WTC11 (cell line): ENCODE measurements around the gene HMGXB3. TPM values are rescaled to one million over a fixed set of nuclear protein-coding genes. Genes with fewer than 3 reads are reported as not detected.

Experiments used
- ATAC-seq: fragments of 200-7000 bp; cut with Tn5 transposase; 2 replicates; pipeline ENCODE4 v1.10.0; 2021; ENCODE audit warnings: mild to moderate bottlenecking, moderate library complexity
- CTCF ChIA-PET: fragments of 300-600 bp; sonication (Branson Sonifier 250); formaldehyde crosslinking; loops from one replicate; lab custom pipeline; 2021; ENCODE audit warnings: antibody characterized with exemption; lab: Charles Lee
- POLR2A ChIA-PET: fragments of 350-600 bp; sonication (Branson Sonifier 250); formaldehyde crosslinking; loops from one replicate; lab custom pipeline; 2021; ENCODE audit warnings: antibody characterized with exemption; lab: Charles Lee
- DNase-seq: peaks from one replicate; pipeline ENCODE4 v3.0.0; 2021; ENCODE audit warnings: low spot score
- H3K27ac Mint-ChIP-seq: 2 replicates; pipeline ENCODE4 v1.8.0; 2021; ENCODE audit warnings: mixed read lengths
- H3K27me3 Mint-ChIP-seq: 2 replicates; pipeline ENCODE4 v1.8.0; 2021; ENCODE audit warnings: low read depth, mild to moderate bottlenecking, moderate library complexity, mixed read lengths
- H3K36me3 Mint-ChIP-seq: 2 replicates; pipeline ENCODE4 v1.8.0; 2021; ENCODE audit warnings: mixed read lengths
- H3K4me1 Mint-ChIP-seq: 2 replicates; pipeline ENCODE4 v1.8.0; 2022; ENCODE audit warnings: mixed read lengths
- H3K4me3 Mint-ChIP-seq: 2 replicates; pipeline ENCODE4 v1.8.0; 2021; ENCODE audit warnings: mild to moderate bottlenecking, moderate library complexity, mixed read lengths
- H3K9me3 Mint-ChIP-seq: 2 replicates; pipeline ENCODE4 v1.8.0; 2021; ENCODE audit warnings: mixed read lengths
- AR ChIP-seq: fragments of 250-450 bp; sonication (Bioruptor Pico); IDR thresholded peaks from 2 replicates; pipeline ENCODE4 v1.9.0; 2021; ENCODE audit warnings: mild to moderate bottlenecking
- CREB1 ChIP-seq: sonication (generic); formaldehyde crosslinking; IDR thresholded peaks from 2 replicates; pipeline ENCODE4 v1.8.0; 2023; ENCODE audit warnings: mild to moderate bottlenecking, missing genetic modification reagents
- CREM ChIP-seq: sonication (generic); formaldehyde crosslinking; IDR thresholded peaks from 2 replicates; pipeline ENCODE4 v1.8.1; 2022; ENCODE audit warnings: mild to moderate bottlenecking, missing genetic modification reagents, moderate library complexity
- GRHL2 ChIP-seq: fragments of 250-450 bp; sonication (Bioruptor Pico); IDR thresholded peaks from 2 replicates; pipeline ENCODE4 v1.8.0; 2022; ENCODE audit warnings: mild to moderate bottlenecking, moderate library complexity; ENCODE audit not compliant: insufficient replicate concordance, severe bottlenecking
- MYBL2 ChIP-seq: sonication (generic); formaldehyde crosslinking; IDR thresholded peaks from 2 replicates; pipeline ENCODE4 v1.8.1; 2023; ENCODE audit warnings: mild to moderate bottlenecking, moderate library complexity, missing genetic modification reagents
- NFE2L1 ChIP-seq: sonication (generic); formaldehyde crosslinking; IDR thresholded peaks from 2 replicates; pipeline ENCODE4 v1.8.1; 2023; ENCODE audit warnings: missing genetic modification reagents
- OVOL2 ChIP-seq: fragments of 250-450 bp; sonication (Bioruptor Pico); IDR thresholded peaks from 2 replicates; pipeline ENCODE4 v1.9.0; 2021; ENCODE audit warnings: mild to moderate bottlenecking, borderline replicate concordance
- PRDM15 ChIP-seq: sonication (generic); formaldehyde crosslinking; IDR thresholded peaks from 2 replicates; pipeline ENCODE4 v1.8.0; 2022; ENCODE audit warnings: missing genetic modification reagents
- ZBTB21 ChIP-seq: sonication (generic); formaldehyde crosslinking; IDR thresholded peaks from 2 replicates; pipeline ENCODE4 v1.8.1; 2023; ENCODE audit warnings: mild to moderate bottlenecking, missing genetic modification reagents, borderline replicate concordance
- ZNF121 ChIP-seq: sonication (generic); formaldehyde crosslinking; IDR thresholded peaks from 2 replicates; pipeline ENCODE4 v1.8.0; 2023; ENCODE audit warnings: missing genetic modification reagents
- ZNF281 ChIP-seq: sonication (generic); formaldehyde crosslinking; IDR thresholded peaks from 2 replicates; pipeline ENCODE4 v1.8.0; 2023; ENCODE audit warnings: mild to moderate bottlenecking, missing genetic modification reagents
- ZNF396 ChIP-seq: fragments of 250-450 bp; sonication (Bioruptor Pico); IDR thresholded peaks from 2 replicates; pipeline ENCODE4 v1.8.0; 2021; ENCODE audit warnings: mild to moderate bottlenecking, moderate library complexity, borderline replicate concordance
- ZNF512 ChIP-seq: sonication (generic); formaldehyde crosslinking; IDR thresholded peaks from 2 replicates; pipeline ENCODE4 v1.8.1; 2022; ENCODE audit warnings: missing genetic modification reagents, borderline replicate concordance
- total RNA-seq: library from RNA; stranded (reverse); gene quantifications from 3 replicates; pipeline ENCODE4 v1.2.3, GENCODE V29; 2021
- TF ChIP-seq, protein P1 (sequence below): fragments of 250-450 bp; sonication (Bioruptor Pico); conservative IDR thresholded peaks from 2 replicates; pipeline ENCODE4 v1.9.0; 2021; ENCODE audit warnings: mild to moderate bottlenecking
- TF ChIP-seq, protein P2 (sequence below): sonication (generic); formaldehyde crosslinking; IDR thresholded peaks from 2 replicates; pipeline ENCODE4 v1.8.0; 2022; ENCODE audit warnings: mild to moderate bottlenecking, missing genetic modification reagents
- TF ChIP-seq, protein P3 (sequence below): sonication (generic); formaldehyde crosslinking; IDR thresholded peaks from 2 replicates; pipeline ENCODE4 v1.8.0; 2022; ENCODE audit warnings: mild to moderate bottlenecking, missing genetic modification reagents
- TF ChIP-seq, protein P4 (sequence below): sonication (generic); formaldehyde crosslinking; IDR thresholded peaks from 2 replicates; pipeline ENCODE4 v1.8.1; 2023; ENCODE audit warnings: mild to moderate bottlenecking, missing genetic modification reagents, moderate library complexity
- TF ChIP-seq, protein P5 (sequence below): fragments of 200-600 bp; IDR thresholded peaks from 2 replicates; pipeline ENCODE4 v1.8.0; 2022; ENCODE audit warnings: antibody characterized with exemption

Gene HMGXB3
- total RNA-seq, 1 experiment from 2014 or later: 31.6 TPM

DNA sequence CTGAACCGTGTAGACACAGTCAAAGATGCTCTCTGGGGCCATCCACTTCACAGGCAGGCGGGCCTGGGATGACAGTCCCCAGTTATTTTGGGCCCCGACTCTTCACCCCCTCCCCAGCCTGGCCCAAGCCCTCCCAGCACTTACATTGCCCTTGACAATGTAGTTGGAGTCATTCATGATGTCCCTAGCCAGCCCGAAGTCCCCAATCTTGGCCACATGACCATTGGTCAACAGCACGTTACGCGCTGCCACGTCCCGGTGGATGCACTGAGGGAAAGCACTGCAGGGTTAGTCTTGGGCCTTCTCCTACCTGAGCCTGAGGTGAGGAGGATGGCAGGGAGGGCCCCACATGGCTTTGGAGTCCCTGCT lies 55.5 kb downstream of the HMGXB3 start:
- no peaks in the 10 kb centered on the region for H3K9me3 Mint-ChIP-seq
- no peak for TF ChIP-seq AR (CRISPR knock-in tag)
- TF ChIP-seq NFE2L1 (CRISPR knock-in tag): no peak
- TF ChIP-seq CREB1 (CRISPR knock-in tag): no peak
- TF ChIP-seq, protein P1, sequence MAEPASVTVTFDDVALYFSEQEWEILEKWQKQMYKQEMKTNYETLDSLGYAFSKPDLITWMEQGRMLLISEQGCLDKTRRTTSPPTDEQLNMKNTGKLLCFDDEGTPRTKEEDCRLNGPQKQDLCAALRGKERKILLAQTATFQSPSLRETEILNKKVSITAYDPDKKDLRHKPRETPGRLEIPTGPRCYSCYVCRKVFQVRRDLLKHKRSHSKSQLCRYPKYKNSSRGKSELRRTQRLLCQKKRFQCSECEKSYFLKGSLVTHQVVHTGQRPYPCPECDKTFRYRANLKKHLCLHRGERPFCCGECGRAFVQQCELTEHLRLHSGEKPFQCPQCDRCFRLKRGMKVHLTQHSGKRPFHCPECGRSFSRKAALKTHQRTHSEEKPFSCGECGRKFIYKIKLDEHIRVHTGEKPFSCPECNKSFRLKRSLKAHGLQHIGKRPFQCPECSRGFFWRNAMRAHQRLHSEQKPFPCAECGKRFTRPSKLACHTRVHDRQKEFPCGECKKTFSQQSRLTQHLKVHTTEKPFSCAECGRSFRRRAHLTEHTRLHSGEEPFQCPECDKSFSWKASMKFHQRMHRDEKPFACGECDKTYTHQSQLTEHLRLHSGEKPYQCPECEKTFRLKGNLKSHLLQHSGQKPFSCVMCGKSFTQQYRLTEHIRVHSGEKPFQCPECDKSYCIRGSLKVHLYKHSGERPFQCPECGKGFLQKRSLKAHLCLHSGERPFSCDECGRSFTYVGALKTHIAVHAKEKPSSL (CRISPR knock-in tag): no peak
- no peak for TF ChIP-seq OVOL2 (CRISPR knock-in tag)
- TF ChIP-seq, protein P2, sequence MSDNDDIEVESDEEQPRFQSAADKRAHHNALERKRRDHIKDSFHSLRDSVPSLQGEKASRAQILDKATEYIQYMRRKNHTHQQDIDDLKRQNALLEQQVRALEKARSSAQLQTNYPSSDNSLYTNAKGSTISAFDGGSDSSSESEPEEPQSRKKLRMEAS (CRISPR knock-in tag): no peak
- no peak for TF ChIP-seq ZNF396 (CRISPR knock-in tag)
- no peak for TF ChIP-seq GRHL2 (CRISPR knock-in tag)
- TF ChIP-seq, protein P3, sequence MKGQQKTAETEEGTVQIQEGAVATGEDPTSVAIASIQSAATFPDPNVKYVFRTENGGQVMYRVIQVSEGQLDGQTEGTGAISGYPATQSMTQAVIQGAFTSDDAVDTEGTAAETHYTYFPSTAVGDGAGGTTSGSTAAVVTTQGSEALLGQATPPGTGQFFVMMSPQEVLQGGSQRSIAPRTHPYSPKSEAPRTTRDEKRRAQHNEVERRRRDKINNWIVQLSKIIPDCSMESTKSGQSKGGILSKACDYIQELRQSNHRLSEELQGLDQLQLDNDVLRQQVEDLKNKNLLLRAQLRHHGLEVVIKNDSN: no peak
- TF ChIP-seq, protein P4, sequence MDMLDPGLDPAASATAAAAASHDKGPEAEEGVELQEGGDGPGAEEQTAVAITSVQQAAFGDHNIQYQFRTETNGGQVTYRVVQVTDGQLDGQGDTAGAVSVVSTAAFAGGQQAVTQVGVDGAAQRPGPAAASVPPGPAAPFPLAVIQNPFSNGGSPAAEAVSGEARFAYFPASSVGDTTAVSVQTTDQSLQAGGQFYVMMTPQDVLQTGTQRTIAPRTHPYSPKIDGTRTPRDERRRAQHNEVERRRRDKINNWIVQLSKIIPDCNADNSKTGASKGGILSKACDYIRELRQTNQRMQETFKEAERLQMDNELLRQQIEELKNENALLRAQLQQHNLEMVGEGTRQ (CRISPR knock-in tag): no peak
- TF ChIP-seq ZNF121 (CRISPR knock-in tag): no peak
- TF ChIP-seq ZBTB21 (CRISPR knock-in tag): no peak
- TF ChIP-seq CREM (CRISPR knock-in tag): no peak

GRCh38 chr5:150057052-150057451 lies 56.5 kb downstream of the HMGXB3 start:
- Mint-ChIP-seq H3K27ac (no peak overlapping the region), H3K4me1 (peaks cover 17% of the 10 kb centered on the region), H3K4me3 (no peak overlapping the region), H3K27me3 (peaks cover 4% of the 10 kb centered on the region; the same call in 1 of the 2 replicates), H3K9me3 (no peaks in the 10 kb centered on the region), H3K36me3 (peaks cover 8% of the 10 kb centered on the region)
- no peak for DNase-seq
- ChIA-PET POLR2A (no interaction called here), CTCF (interaction anchor here (1.0 to 1.3 kb wide), 2 partner anchors 69 to 204 kb away, joined by 3 to 4 read pairs; no protein-coding TSS in a partner anchor)
- no peak for ATAC-seq
- TF ChIP-seq, protein P5, sequence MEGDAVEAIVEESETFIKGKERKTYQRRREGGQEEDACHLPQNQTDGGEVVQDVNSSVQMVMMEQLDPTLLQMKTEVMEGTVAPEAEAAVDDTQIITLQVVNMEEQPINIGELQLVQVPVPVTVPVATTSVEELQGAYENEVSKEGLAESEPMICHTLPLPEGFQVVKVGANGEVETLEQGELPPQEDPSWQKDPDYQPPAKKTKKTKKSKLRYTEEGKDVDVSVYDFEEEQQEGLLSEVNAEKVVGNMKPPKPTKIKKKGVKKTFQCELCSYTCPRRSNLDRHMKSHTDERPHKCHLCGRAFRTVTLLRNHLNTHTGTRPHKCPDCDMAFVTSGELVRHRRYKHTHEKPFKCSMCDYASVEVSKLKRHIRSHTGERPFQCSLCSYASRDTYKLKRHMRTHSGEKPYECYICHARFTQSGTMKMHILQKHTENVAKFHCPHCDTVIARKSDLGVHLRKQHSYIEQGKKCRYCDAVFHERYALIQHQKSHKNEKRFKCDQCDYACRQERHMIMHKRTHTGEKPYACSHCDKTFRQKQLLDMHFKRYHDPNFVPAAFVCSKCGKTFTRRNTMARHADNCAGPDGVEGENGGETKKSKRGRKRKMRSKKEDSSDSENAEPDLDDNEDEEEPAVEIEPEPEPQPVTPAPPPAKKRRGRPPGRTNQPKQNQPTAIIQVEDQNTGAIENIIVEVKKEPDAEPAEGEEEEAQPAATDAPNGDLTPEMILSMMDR: no peak
- TF ChIP-seq ZNF281 (CRISPR knock-in tag): no peak
- no peak for TF ChIP-seq PRDM15
- no peak for TF ChIP-seq ZNF512 (CRISPR knock-in tag)
- no peak for TF ChIP-seq MYBL2 (CRISPR knock-in tag)

More for the DNA sequence above, 55.5 kb downstream of the HMGXB3 start:
- CTCF ChIA-PET: no interaction called here
- ATAC-seq: no peak
- no peak for DNase-seq
- Mint-ChIP-seq H3K4me1 (peaks cover 17% of the 10 kb centered on the region), H3K27me3 (peaks cover 4% of the 10 kb centered on the region; the same call in 1 of the 2 replicates), H3K27ac (no peak overlapping the region), H3K36me3 (peaks cover 18% of the 10 kb centered on the region), H3K4me3 (no peak overlapping the region)
- POLR2A ChIA-PET: no interaction called here
